ENCODE data around the gene TFEB.

TFEB gene

DNA sequence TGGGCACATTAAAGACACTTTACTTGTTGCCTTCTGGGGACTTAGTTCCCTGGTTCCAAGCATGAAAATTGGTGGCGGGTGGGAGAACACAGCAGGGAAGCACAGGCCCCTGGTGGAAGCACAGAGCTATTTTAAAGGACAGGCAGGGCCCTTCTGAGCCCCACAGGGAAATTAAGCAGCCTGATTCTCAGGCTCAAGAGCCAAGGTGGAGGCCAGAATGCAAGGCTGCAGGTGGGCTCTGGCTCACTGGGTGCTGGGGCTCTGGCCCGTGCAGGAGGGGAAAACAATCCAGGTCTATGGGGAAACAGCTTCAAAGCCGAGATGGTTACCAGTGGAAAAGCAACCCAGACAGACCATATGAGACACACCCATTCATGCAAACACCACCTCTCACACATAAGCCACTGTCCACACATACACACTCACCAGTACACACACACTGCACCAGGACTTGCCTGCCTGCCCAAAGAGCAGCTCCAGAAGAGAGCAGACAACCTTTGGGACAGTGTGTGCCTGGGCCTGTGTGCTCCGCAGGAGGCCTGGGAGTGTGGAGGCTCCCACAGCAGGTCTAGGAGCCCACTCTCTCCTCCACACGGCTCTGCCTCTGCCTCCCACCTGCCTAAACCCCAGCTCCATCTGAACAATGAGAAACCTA lies 30.6 kb downstream of the TFEB start:
- peak; percentile 55; the same call in 1 of the 2 replicates for TF ChIP-seq ZNF10 (tag by site-specific recombination; IDR thresholded peaks at IDR 0.05)
- no peak for TF ChIP-seq PRDM1 (tag by site-specific recombination; IDR thresholded peaks at IDR 0.05)
- TF ChIP-seq ZFP41 (tag by site-specific recombination; IDR thresholded peaks at IDR 0.05; ENCODE audit: borderline replicate concordance): no peak
- TF ChIP-seq, protein P1, sequence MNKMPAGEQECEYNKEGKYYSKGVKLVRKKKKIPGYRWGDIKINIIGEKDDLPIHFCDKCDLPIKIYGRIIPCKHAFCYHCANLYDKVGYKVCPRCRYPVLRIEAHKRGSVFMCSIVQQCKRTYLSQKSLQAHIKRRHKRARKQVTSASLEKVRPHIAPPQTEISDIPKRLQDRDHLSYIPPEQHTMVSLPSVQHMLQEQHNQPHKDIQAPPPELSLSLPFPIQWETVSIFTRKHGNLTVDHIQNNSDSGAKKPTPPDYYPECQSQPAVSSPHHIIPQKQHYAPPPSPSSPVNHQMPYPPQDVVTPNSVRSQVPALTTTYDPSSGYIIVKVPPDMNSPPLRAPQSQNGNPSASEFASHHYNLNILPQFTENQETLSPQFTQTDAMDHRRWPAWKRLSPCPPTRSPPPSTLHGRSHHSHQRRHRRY (tag by site-specific recombination; IDR thresholded peaks at IDR 0.05): no peak
- TF ChIP-seq, protein P2, sequence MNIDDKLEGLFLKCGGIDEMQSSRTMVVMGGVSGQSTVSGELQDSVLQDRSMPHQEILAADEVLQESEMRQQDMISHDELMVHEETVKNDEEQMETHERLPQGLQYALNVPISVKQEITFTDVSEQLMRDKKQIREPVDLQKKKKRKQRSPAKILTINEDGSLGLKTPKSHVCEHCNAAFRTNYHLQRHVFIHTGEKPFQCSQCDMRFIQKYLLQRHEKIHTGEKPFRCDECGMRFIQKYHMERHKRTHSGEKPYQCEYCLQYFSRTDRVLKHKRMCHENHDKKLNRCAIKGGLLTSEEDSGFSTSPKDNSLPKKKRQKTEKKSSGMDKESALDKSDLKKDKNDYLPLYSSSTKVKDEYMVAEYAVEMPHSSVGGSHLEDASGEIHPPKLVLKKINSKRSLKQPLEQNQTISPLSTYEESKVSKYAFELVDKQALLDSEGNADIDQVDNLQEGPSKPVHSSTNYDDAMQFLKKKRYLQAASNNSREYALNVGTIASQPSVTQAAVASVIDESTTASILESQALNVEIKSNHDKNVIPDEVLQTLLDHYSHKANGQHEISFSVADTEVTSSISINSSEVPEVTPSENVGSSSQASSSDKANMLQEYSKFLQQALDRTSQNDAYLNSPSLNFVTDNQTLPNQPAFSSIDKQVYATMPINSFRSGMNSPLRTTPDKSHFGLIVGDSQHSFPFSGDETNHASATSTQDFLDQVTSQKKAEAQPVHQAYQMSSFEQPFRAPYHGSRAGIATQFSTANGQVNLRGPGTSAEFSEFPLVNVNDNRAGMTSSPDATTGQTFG (tag by site-specific recombination; IDR thresholded peaks at IDR 0.05; ENCODE audit: borderline replicate concordance): no peak
- no peak for TF ChIP-seq ZFP37 (tag by site-specific recombination; IDR thresholded peaks at IDR 0.05)
- TF ChIP-seq, protein P3, sequence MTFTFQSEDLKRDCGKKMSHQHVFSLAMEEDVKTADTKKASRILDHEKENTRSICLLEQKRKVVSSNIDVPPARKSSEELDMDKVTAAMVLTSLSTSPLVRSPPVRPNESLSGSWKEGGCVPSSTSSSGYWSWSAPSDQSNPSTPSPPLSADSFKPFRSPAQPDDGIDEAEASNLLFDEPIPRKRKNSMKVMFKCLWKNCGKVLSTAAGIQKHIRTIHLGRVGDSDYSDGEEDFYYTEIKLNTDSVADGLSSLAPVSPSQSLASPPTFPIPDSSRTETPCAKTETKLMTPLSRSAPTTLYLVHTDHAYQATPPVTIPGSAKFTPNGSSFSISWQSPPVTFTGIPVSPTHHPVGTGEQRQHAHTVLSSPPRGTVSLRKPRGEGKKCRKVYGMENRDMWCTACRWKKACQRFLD (tag by site-specific recombination; IDR thresholded peaks at IDR 0.05): no peak
- no peak for TF ChIP-seq ZNF626 (tag by site-specific recombination; IDR thresholded peaks at IDR 0.05)
- peak; percentile 95 for TF ChIP-seq EGR2 (tag by site-specific recombination; IDR thresholded peaks at IDR 0.05; ENCODE audit: low read depth)
- TF ChIP-seq, protein P4, sequence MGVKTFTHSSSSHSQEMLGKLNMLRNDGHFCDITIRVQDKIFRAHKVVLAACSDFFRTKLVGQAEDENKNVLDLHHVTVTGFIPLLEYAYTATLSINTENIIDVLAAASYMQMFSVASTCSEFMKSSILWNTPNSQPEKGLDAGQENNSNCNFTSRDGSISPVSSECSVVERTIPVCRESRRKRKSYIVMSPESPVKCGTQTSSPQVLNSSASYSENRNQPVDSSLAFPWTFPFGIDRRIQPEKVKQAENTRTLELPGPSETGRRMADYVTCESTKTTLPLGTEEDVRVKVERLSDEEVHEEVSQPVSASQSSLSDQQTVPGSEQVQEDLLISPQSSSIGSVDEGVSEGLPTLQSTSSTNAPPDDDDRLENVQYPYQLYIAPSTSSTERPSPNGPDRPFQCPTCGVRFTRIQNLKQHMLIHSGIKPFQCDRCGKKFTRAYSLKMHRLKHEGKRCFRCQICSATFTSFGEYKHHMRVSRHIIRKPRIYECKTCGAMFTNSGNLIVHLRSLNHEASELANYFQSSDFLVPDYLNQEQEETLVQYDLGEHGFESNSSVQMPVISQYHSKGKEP (tag by site-specific recombination; IDR thresholded peaks at IDR 0.05): no peak
- TF ChIP-seq ZNF600 (tag by site-specific recombination; IDR thresholded peaks at IDR 0.05): no peak
- peak; percentile 91 for TF ChIP-seq ZFHX2 (tag by site-specific recombination; conservative IDR thresholded peaks at IDR 0.05)
- TF ChIP-seq YY1 (tag by site-specific recombination; IDR thresholded peaks at IDR 0.05): no peak
- TF ChIP-seq, protein P5, sequence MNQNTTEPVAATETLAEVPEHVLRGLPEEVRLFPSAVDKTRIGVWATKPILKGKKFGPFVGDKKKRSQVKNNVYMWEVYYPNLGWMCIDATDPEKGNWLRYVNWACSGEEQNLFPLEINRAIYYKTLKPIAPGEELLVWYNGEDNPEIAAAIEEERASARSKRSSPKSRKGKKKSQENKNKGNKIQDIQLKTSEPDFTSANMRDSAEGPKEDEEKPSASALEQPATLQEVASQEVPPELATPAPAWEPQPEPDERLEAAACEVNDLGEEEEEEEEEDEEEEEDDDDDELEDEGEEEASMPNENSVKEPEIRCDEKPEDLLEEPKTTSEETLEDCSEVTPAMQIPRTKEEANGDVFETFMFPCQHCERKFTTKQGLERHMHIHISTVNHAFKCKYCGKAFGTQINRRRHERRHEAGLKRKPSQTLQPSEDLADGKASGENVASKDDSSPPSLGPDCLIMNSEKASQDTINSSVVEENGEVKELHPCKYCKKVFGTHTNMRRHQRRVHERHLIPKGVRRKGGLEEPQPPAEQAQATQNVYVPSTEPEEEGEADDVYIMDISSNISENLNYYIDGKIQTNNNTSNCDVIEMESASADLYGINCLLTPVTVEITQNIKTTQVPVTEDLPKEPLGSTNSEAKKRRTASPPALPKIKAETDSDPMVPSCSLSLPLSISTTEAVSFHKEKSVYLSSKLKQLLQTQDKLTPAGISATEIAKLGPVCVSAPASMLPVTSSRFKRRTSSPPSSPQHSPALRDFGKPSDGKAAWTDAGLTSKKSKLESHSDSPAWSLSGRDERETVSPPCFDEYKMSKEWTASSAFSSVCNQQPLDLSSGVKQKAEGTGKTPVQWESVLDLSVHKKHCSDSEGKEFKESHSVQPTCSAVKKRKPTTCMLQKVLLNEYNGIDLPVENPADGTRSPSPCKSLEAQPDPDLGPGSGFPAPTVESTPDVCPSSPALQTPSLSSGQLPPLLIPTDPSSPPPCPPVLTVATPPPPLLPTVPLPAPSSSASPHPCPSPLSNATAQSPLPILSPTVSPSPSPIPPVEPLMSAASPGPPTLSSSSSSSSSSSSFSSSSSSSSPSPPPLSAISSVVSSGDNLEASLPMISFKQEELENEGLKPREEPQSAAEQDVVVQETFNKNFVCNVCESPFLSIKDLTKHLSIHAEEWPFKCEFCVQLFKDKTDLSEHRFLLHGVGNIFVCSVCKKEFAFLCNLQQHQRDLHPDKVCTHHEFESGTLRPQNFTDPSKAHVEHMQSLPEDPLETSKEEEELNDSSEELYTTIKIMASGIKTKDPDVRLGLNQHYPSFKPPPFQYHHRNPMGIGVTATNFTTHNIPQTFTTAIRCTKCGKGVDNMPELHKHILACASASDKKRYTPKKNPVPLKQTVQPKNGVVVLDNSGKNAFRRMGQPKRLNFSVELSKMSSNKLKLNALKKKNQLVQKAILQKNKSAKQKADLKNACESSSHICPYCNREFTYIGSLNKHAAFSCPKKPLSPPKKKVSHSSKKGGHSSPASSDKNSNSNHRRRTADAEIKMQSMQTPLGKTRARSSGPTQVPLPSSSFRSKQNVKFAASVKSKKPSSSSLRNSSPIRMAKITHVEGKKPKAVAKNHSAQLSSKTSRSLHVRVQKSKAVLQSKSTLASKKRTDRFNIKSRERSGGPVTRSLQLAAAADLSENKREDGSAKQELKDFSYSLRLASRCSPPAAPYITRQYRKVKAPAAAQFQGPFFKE (tag by site-specific recombination; IDR thresholded peaks at IDR 0.05; ENCODE audit: borderline replicate concordance): no peak
- TF ChIP-seq SP3 (tag by site-specific recombination; IDR thresholded peaks at IDR 0.05): no peak
- TF ChIP-seq SP2 (tag by site-specific recombination; IDR thresholded peaks at IDR 0.05): no peak
- Histone ChIP-seq H3K27ac (ENCODE audit: extremely low read depth, low read depth, low read length) (no peak overlapping the region), H3K4me1 (ENCODE audit: control insufficient read depth, insufficient read depth, low read length) (no peaks in the 10 kb centered on the region), H3K36me3 (ENCODE audit: control insufficient read depth in 2 of 2, insufficient read depth in 1 of 2, low read length in 2 of 2) (no peaks in the 10 kb centered on the region), H3K9me3 (ENCODE audit: control insufficient read depth, insufficient read depth, low read depth, low read length) (no peaks in the 10 kb centered on the region), H3K4me3 (ENCODE audit: low read depth, low read length) (no peak overlapping the region)
- POLR2A ChIA-PET: interaction anchor here (0.6 to 1.3 kb wide), 4 partner anchors 10 to 346 kb away, joined by 3 read pairs; partner anchors contain the start of gene TAF8
- CTCF ChIA-PET: interaction anchor here (0.6 to 6.8 kb wide), 24 partner anchors 9 to 1360 kb away, joined by 3 to 73 read pairs (median 4); partner anchors contain the start of genes TFEB and TOMM6
